ENCODE data around the gene PEMT. TPM values are rescaled to one million over a fixed set of nuclear protein-coding genes. Genes with fewer than 3 reads are reported as not detected.
A peak's percentile ranks its signal among the peaks of the same experiment; 100 is the strongest.
"Not testable (repeated sequence)": the region's sequence is repeated elsewhere in the genome, so short reads cannot be mapped to it uniquely, and the experiment has no call there.

PEMT gene, protein sequence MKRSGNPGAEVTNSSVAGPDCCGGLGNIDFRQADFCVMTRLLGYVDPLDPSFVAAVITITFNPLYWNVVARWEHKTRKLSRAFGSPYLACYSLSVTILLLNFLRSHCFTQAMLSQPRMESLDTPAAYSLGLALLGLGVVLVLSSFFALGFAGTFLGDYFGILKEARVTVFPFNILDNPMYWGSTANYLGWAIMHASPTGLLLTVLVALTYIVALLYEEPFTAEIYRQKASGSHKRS
- 10 to 100 TPM; 22.5 to 40.0 (median 28.3) TPM for polyA plus RNA-seq (ENCODE audit: insufficient read depth in 1 of 5, insufficient read length in 5 of 5, low replicate concordance in 1 of 5)
- long read RNA-seq, donor 1, transcript PEMT-201 (7 exons, 1,013 nt) = major isoform, 28 of 33 reads
- long read RNA-seq, donor 1, partial matches to known transcripts = 0 of 33 reads
- long read RNA-seq, donor 1, other reads (novel, unspliced or antisense) = 0 of 33 reads
- long read RNA-seq, donor 2, transcript PEMT-201 (7 exons, 1,013 nt) = major isoform, 12 of 12 reads
- long read RNA-seq, donor 2, partial matches to known transcripts = 0 of 12 reads
- long read RNA-seq, donor 2, other reads (novel, unspliced or antisense) = 0 of 12 reads
- long read RNA-seq, donor 3, transcript PEMT-201 (7 exons, 1,013 nt) = major isoform, 24 of 34 reads
- long read RNA-seq, donor 3, transcript PEMT-213 (2 exons, 383 nt) = minor isoform, 5 of 34 reads
- long read RNA-seq, donor 3, partial matches to known transcripts = 5 of 34 reads
- long read RNA-seq, donor 3, other reads (novel, unspliced or antisense) = 0 of 34 reads
- long read RNA-seq, donor 4, transcript PEMT-201 (7 exons, 1,013 nt) = major isoform, 7 of 9 reads
- long read RNA-seq, donor 4, partial matches to known transcripts = 0 of 9 reads
- long read RNA-seq, donor 4, other reads (novel, unspliced or antisense) = 0 of 9 reads
- long read RNA-seq, donor 5, transcript PEMT-201 (7 exons, 1,013 nt) = major isoform, 26 of 27 reads
- long read RNA-seq, donor 5, partial matches to known transcripts = 0 of 27 reads
- long read RNA-seq, donor 5, other reads (novel, unspliced or antisense) = 0 of 27 reads
- long read RNA-seq, donor 6, transcript PEMT-201 (7 exons, 1,013 nt) = major isoform, 33 of 35 reads
- long read RNA-seq, donor 6, partial matches to known transcripts = 0 of 35 reads
- long read RNA-seq, donor 6, other reads (novel, unspliced or antisense) = 0 of 35 reads
- long read RNA-seq, donor 7, transcript PEMT-201 (7 exons, 1,013 nt) = major isoform, 28 of 28 reads
- long read RNA-seq, donor 7, partial matches to known transcripts = 0 of 28 reads
- long read RNA-seq, donor 7, other reads (novel, unspliced or antisense) = 0 of 28 reads
- long read RNA-seq, donor 8, partial matches to known transcripts = 0 of 5 reads
- long read RNA-seq, donor 8, other reads (novel, unspliced or antisense) = 0 of 5 reads

GRCh38 chr17:17591355-17592298 lies at the start of gene PEMT:
TSS of gene PEMT (minus strand) at chr17:17591708. CDS start at chr17:17591626, 82 bp downstream.
- peak; percentile 97 to 98 for DNase-seq

GRCh38 chr17:17639661-17640270 lies 48.3 kb upstream of the PEMT start:
- DNase-seq = not testable (repeated sequence)

DNA sequence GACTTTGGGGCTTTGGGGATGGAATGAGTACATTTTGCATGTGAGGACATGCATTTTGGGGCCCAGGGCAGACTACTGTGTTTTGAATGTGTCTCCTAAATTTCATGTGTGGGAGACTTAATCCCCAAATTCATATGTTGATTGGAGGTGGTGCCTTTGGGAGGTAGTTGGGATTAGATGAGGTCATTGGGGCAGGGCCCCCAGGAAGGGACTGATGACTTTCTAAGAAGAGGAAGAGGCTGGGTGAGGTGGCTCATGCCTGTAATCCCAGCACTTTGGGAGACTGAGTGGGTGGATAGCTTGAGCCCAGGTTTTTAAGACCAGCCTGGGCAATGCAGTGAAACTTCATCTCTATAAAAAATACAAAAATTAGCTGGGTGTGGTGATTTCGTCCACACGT lies 47.0 kb upstream of the PEMT start:
- DNase-seq = no peak

- peak; percentile 65 to 72 for DNase-seq
Measured at GRCh38 chr17:17636272-17636885, 44.9 kb upstream of the PEMT start.

DNA sequence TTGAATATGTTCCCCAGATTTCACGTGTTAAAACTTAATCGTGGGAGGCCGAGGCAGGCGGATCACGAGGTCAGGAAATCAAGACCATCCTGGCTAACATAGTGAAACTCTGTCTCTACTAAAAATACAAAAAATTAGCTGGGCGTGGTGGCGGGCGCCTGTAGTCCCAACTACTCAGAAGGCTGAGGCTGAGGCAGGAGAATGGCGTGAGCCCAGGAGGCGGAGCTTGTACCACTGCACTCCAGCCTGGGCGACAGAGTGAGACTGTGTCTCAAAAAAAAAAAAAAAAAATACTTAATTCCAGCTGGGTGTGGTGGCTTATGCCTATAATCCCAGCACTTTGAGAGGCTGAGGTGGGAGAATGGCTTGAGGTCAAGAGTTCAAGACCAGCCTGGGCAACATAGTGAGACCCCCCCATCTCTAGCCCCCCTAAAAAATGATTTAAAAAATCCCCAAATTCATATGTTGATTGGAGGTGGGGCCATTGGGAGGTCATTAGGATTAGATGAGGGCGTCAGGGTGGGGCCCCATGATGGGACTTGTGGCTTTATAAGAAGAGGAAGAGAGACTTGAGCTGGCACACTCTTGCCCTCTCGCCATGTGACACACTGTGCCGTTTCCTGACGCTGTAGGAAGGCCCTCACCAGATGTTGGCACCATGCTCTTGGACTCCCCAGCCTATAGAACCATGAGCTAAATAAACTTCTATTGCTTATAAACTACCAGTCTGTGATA lies 44.2 kb upstream of the PEMT start:
- not testable (repeated sequence) for DNase-seq

DNA sequence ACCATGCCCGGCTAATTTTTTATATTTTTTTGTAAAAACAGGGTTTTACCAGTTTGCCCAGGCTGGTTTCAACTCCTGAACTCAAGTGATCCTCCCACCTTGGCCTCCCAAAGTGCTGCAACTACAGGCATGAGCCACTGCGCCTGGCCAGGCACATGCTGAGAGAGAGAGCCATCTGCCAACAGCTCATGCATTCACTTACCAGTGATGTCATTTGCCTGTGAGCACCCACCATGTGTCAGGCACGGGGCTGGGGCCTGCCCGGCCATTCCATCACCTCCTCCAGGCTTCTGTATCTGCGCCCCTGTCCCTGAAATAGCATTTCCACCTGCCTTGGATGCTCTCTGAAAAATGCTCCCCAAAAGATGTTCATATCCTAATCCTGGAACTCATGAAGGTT lies 43.6 kb upstream of the PEMT start:
- no peak for DNase-seq

DNA sequence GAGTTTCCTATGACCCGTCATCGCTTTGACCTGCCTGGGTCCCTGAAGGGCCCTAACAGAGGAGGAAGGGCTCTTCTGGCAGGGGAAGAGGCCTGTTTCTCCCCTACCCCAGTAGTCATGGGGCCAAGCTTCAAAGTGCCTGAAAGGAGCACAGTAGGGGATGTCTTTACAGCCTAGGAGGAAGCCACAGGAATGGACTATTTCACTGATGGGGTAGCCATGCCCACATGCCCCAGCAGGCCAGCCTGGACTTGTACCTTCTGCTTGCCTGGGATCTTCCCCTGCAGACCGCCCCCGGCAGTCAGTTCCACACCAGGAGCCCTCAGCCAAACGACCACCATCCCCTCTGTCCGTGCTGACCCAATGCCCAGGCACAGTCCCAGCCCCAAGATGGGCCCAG lies 41.8 kb upstream of the PEMT start:
- no peak for DNase-seq

DNA sequence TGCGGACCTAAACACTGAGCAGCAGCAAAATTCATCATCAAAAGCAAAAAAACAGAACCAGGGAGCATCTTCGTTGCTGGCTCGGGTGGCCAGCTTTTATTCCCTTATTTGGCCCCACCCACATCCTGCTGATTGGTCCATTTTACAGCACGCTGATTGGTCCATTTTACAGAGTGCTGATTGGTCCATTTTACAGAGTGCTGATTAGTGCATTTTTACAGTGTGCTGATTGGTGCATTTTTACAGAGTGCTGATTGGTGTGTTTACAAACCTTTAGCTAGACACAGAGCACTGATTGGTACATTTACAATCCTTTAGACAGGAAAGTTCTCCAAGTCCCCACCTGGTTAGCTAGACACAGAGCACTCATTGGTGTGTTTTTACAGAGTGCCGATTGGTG lies 41.2 kb upstream of the PEMT start:
- DNase-seq = not testable (repeated sequence)

- no peak for DNase-seq
Measured at GRCh38 chr17:17628388-17629008, 37.0 kb upstream of the PEMT start.

GRCh38 chr17:17626840-17627239 lies 35.3 kb upstream of the PEMT start:
- no peak for DNase-seq

GRCh38 chr17:17626151-17626805 lies 34.8 kb upstream of the PEMT start:
- no peak for DNase-seq

DNA sequence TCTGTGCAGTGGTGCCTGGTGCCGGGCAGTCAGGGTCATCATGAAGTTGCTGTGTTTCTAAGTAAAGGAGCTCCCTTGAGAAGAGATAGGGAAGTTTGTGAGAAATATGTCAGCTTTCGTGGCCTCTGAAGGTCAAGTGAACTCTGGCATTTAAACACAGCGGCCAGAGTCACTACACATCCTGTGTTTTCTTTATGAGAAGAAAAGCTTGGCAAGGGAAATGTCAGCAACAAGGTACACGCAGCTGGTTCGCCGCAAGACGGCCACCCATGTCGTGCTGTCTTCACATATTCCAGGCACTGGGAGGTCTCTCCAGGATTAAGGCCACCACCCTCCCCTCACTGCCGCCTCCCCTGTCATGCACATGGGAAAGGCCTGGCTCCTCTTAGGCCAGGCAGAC lies 33.2 kb upstream of the PEMT start:
- no peak for DNase-seq

GRCh38 chr17:17623904-17624303 lies 32.4 kb upstream of the PEMT start:
- DNase-seq = no peak

GRCh38 chr17:17621254-17621653 lies 29.7 kb upstream of the PEMT start:
- DNase-seq = no peak

DNA sequence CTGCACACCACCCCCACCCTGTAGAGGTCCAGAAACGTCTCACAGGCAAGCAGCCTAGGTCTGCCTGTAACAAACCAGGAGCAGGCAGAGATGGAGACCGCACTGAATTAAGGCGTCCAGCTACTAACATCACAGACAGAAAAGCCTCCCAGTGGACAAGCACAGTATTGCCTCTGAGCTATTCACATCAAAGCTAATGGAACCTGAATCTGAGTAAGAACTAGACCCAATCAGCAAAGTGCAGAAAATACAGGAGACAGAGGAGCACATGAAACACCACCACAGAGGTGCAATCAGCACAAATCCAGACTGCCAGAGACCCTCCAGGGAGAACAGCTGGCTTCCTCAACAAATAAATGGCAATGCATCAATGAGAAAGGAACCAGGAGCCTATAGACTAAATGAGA lies 22.2 kb upstream of the PEMT start:
- peak in 1 of 2 donors; percentile 51 for DNase-seq

GRCh38 chr17:17612085-17613022 lies 20.8 kb upstream of the PEMT start:
- DNase-seq = no peak

DNA sequence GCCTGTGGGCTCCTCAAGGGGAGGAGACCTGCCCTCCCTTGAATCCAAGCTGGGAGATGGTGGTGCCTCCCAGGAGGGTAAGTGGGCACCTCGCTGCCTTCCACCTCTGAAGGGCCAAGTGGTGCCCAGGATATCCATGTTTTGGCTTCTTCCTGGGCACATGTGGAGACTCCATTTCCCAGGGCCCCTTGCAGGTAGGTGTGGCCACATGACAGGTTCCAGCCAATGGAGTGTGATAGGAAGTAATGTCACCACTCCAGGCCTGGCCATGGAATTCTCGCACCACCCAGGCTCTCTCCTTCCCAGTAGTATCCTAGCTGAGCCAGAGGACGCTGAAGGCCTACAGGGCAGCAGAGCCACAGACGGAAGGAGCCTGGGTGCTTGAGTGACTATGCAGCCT lies 17.6 kb upstream of the PEMT start:
- no peak for DNase-seq
